Effector memory CD4-positive, alpha-beta T cell (primary cell): ENCODE measurements around the gene CAPN12.

Source experiments
- DNase-seq, 3 donors: peaks; one replicate each; pipeline ENCODE4 v3.0.0-alpha.2; 2020
- H3K27ac ChIP-seq: 2 replicates; pipeline ENCODE4 v1.7.0; 2013; ENCODE audit warnings: mild to moderate bottlenecking, low read length, moderate library complexity; ENCODE audit not compliant: insufficient read depth, poor library complexity, severe bottlenecking
- H3K27me3 ChIP-seq: replicated peaks from 2 replicates; pipeline ENCODE4 v1.7.0; 2013; ENCODE audit warnings: mild to moderate bottlenecking, low read length; ENCODE audit not compliant: insufficient read depth, control insufficient read depth, poor library complexity, severe bottlenecking
- H3K36me3 ChIP-seq: 2 replicates; pipeline ENCODE4 v1.7.0; 2013; ENCODE audit warnings: mild to moderate bottlenecking, low read length, moderate library complexity; ENCODE audit not compliant: control insufficient read depth, insufficient read depth
- H3K4me1 ChIP-seq: 2 replicates; pipeline ENCODE4 v1.7.0; 2013; ENCODE audit warnings: low read length, mild to moderate bottlenecking; ENCODE audit not compliant: control insufficient read depth, insufficient read depth, poor library complexity, severe bottlenecking
- H3K4me3 ChIP-seq: 2 replicates; pipeline ENCODE4 v1.7.0; 2013; ENCODE audit warnings: low read length, low read depth, mild to moderate bottlenecking; ENCODE audit not compliant: insufficient read depth, poor library complexity, severe bottlenecking
- H3K9me3 ChIP-seq: 2 replicates; pipeline ENCODE4 v1.7.0; 2013; ENCODE audit warnings: mild to moderate bottlenecking, low read length, moderate library complexity; ENCODE audit not compliant: control insufficient read depth

Gene CAPN12

GRCh38 chr19:38739440-38740256 is 4.6 kb downstream of the CAPN12 start:
- Histone ChIP-seq H3K36me3 (no peaks in the 10 kb centered on the region), H3K4me3 (no peak overlapping the region), H3K27ac (no peak overlapping the region), H3K9me3 (no peaks in the 10 kb centered on the region), H3K27me3 (no peaks in the 10 kb centered on the region), H3K4me1 (peaks cover 24% of the 10 kb centered on the region)
- no peak for DNase-seq

- Histone ChIP-seq H3K9me3 (no peaks in the 10 kb centered on the region), H3K27ac (no peak overlapping the region), H3K4me1 (peaks cover 35% of the 10 kb centered on the region), H3K4me3 (no peak overlapping the region), H3K36me3 (no peaks in the 10 kb centered on the region), H3K27me3 (no peaks in the 10 kb centered on the region)
- no peak for DNase-seq
Measured at GRCh38 chr19:38737921-38738737, 6.1 kb downstream of the CAPN12 start.

- Histone ChIP-seq H3K27me3 (no peaks in the 10 kb centered on the region), H3K36me3 (no peaks in the 10 kb centered on the region), H3K4me3 (peak overlapping the region; percentile 40), H3K27ac (no peak overlapping the region), H3K9me3 (no peaks in the 10 kb centered on the region), H3K4me1 (peaks cover 35% of the 10 kb centered on the region)
- DNase-seq = no peak
Measured at GRCh38 chr19:38737281-38737865, 6.9 kb downstream of the CAPN12 start.

- no peak overlapping the region for H3K27ac ChIP-seq
- H3K4me3 ChIP-seq = peak overlapping the region; percentile 40
- DNase-seq = peak; percentile 50 to 67 (median 63)
- H3K36me3 ChIP-seq = no peaks in the 10 kb centered on the region
- H3K4me1 ChIP-seq = peaks cover 35% of the 10 kb centered on the region
- H3K9me3 ChIP-seq = no peaks in the 10 kb centered on the region
- no peaks in the 10 kb centered on the region for H3K27me3 ChIP-seq
Measured at GRCh38 chr19:38736413-38737280, 7.6 kb downstream of the CAPN12 start.

- Histone ChIP-seq H3K27ac (no peak overlapping the region), H3K9me3 (no peaks in the 10 kb centered on the region), H3K27me3 (no peaks in the 10 kb centered on the region), H3K4me1 (peaks cover 35% of the 10 kb centered on the region), H3K36me3 (no peaks in the 10 kb centered on the region), H3K4me3 (peak overlapping the region; percentile 40)
- DNase-seq = peak; percentile 50 to 59 (median 58)
Measured at GRCh38 chr19:38736036-38736412, 8.2 kb downstream of the CAPN12 start.

GRCh38 chr19:38735257-38735686 is 9.0 kb downstream of the CAPN12 start:
- Histone ChIP-seq H3K27ac (peak overlapping the region; percentile 58), H3K4me1 (peaks cover 35% of the 10 kb centered on the region), H3K4me3 (peak overlapping the region; percentile 51), H3K9me3 (no peaks in the 10 kb centered on the region), H3K27me3 (no peaks in the 10 kb centered on the region), H3K36me3 (peaks cover 3% of the 10 kb centered on the region)
- DNase-seq = peak; percentile 37 to 50 (median 50)

GRCh38 chr19:38734426-38735256 is 9.6 kb downstream of the CAPN12 start:
- H3K4me3 ChIP-seq = peak overlapping the region; percentile 51
- peaks cover 36% of the 10 kb centered on the region for H3K4me1 ChIP-seq
- DNase-seq = peak in 2 of 3 donors; percentile 18 to 37
- H3K36me3 ChIP-seq = peaks cover 3% of the 10 kb centered on the region
- H3K9me3 ChIP-seq = no peaks in the 10 kb centered on the region
- no peaks in the 10 kb centered on the region for H3K27me3 ChIP-seq
- peak overlapping the region; percentile 58 for H3K27ac ChIP-seq

- peaks cover 3% of the 10 kb centered on the region for H3K36me3 ChIP-seq
- no peaks in the 10 kb centered on the region for H3K9me3 ChIP-seq
- peaks cover 38% of the 10 kb centered on the region for H3K4me1 ChIP-seq
- DNase-seq = no peak
- no peaks in the 10 kb centered on the region for H3K27me3 ChIP-seq
- H3K27ac ChIP-seq = peak overlapping the region; percentile 58
- H3K4me3 ChIP-seq = peak overlapping the region; percentile 51
Measured at GRCh38 chr19:38734176-38734425, 10.2 kb downstream of the CAPN12 start.
